ENCODE results near the gene UBXN2A. TPM values are rescaled to one million over a fixed set of nuclear protein-coding genes. Genes with fewer than 3 reads are reported as not detected.

Gene UBXN2A
- total RNA-seq, 1 experiment from 2014 or later, result 19.7 TPM

DNA sequence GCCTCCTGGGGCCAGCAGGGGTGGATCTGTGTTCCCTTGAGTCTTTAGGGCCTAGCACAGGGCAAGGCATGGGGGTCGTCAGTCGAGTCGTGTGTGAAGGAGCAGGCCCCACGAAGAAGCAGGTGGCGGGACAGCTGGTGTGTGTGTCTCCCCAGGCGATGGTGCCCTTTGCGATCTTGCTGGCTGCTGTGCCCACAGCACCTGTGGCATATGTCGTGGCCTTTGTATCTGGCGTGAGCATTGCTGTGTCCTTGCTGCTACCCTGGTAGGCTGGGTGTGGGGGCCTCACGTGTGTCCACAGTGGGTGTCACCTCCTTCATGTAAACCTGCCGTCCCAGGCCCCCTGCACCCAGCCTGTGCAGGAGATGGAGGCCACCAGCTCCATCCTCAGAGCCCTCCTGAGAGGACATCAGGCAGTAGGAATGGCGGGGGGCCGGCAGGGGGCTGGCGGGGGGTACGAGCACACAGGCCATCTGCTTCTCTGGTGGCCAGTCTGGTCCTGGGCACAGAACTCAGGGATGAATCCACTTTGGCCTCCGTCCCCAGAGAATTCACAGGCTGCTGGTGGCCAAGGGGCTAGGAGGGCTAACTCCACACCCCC, 82.8 kb downstream of the UBXN2A start:
- Histone ChIP-seq H3K4ac (ENCODE audit: low read depth, low read length) (no peak overlapping the region), H3K27ac (ENCODE audit: insufficient read length, low read depth, low read length) (no peak overlapping the region), H3K4me1 (ENCODE audit: insufficient read depth, low read length) (peaks cover 15% of the 10 kb centered on the region; the same call in 1 of the 2 replicates), H2AFZ (ENCODE audit: low read length) (no peak overlapping the region), H4K5ac (ENCODE audit: insufficient read length, low read depth, low read length) (no peak overlapping the region), H3K18ac (ENCODE audit: insufficient read length, low read depth, low read length) (no peak overlapping the region), H3K79me1 (ENCODE audit: insufficient read depth, low read depth, low read length, poor library complexity, severe bottlenecking) (no peaks in the 10 kb centered on the region), H3K9me3 (ENCODE audit: control insufficient read depth, low read depth, low read length) (no peaks in the 10 kb centered on the region), H4K20me1 (ENCODE audit: control insufficient read depth, insufficient read depth, insufficient read length) (no peaks in the 10 kb centered on the region), H3K14ac (ENCODE audit: insufficient read depth, low read length) (no peak overlapping the region), H3K4me2 (ENCODE audit: insufficient read depth, insufficient read length, low read length) (no peak overlapping the region), H2BK12ac (ENCODE audit: insufficient read length, low read depth, low read length) (no peak overlapping the region), H4K91ac (ENCODE audit: insufficient read length, low read depth, low read length) (no peak overlapping the region), H3K23me2 (ENCODE audit: insufficient read length, low read depth, low read length, poor library complexity, severe bottlenecking) (no peaks in the 10 kb centered on the region), H2BK20ac (ENCODE audit: low read depth, low read length, poor library complexity, severe bottlenecking) (no peak overlapping the region), H3K23ac (ENCODE audit: insufficient read length, low read depth, low read length) (no peak overlapping the region), H3K56ac (ENCODE audit: insufficient read length, low read depth, low read length) (no peak overlapping the region), H3K79me2 (ENCODE audit: insufficient read depth, low read length) (no peaks in the 10 kb centered on the region; the same call in 1 of the 2 replicates), H3K9ac (ENCODE audit: extremely low read depth, insufficient read length, low read length) (no peak overlapping the region), H2AK5ac (ENCODE audit: insufficient read length, low read length) (no peak overlapping the region), H2BK120ac (ENCODE audit: low read depth, low read length, poor library complexity, severe bottlenecking) (no peak overlapping the region), H2BK5ac (ENCODE audit: insufficient read length, low read length) (no peak overlapping the region), H3T11ph (ENCODE audit: low read length) (no peak overlapping the region), H3K27me3 (ENCODE audit: insufficient read depth, low read length) (no peaks in the 10 kb centered on the region), H4K8ac (replicated peaks; ENCODE audit: insufficient read length, low read depth, low read length) (no peak overlapping the region), H2BK15ac (ENCODE audit: low read depth, low read length) (no peak overlapping the region)
- Mint-ChIP-seq H3K4me3 (no peak overlapping the region; a peak in 1 of 5 replicates), H3K4me1 (peaks cover 52 to 54% of the 10 kb centered on the region in 2 experiments), H3K27ac (peak overlapping the region in 2 of 3 experiments; percentile 71 to 87; a peak in 3 of 7 replicates), H3K9me3 (0 out of 5 replicates have a peak, but pooled peaks cover 0 to 3% of the 10 kb centered on the region in 2 experiments), H3K36me3 (ENCODE audit: insufficient read depth in 1 of 3, low read depth in 3 of 3) (peaks cover 28 to 39% (median 29%) of the 10 kb centered on the region in 3 experiments), H3K27me3 (ENCODE audit: low read depth) (no peaks in the 10 kb centered on the region)
- WGBS (ENCODE audit: extremely low coverage, insufficient read length, low lambda C conversion rate), result no CpG with 5 or more reads among the region's 16 CpGs
- DNase-seq, result no peak
- TF ChIP-seq, protein P1, sequence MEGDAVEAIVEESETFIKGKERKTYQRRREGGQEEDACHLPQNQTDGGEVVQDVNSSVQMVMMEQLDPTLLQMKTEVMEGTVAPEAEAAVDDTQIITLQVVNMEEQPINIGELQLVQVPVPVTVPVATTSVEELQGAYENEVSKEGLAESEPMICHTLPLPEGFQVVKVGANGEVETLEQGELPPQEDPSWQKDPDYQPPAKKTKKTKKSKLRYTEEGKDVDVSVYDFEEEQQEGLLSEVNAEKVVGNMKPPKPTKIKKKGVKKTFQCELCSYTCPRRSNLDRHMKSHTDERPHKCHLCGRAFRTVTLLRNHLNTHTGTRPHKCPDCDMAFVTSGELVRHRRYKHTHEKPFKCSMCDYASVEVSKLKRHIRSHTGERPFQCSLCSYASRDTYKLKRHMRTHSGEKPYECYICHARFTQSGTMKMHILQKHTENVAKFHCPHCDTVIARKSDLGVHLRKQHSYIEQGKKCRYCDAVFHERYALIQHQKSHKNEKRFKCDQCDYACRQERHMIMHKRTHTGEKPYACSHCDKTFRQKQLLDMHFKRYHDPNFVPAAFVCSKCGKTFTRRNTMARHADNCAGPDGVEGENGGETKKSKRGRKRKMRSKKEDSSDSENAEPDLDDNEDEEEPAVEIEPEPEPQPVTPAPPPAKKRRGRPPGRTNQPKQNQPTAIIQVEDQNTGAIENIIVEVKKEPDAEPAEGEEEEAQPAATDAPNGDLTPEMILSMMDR (conservative IDR thresholded peaks at IDR 0.05), result no peak
